Eye (tissue), 1 donor: ENCODE data around the gene FHOD3.
A peak's percentile ranks its signal among the peaks of the same experiment; 100 is the strongest.

ENCODE experiments used
- DNase-seq: peaks from one replicate; pipeline ENCODE4 v3.0.0-alpha.2; 2015

The FHOD3 gene

DNA sequence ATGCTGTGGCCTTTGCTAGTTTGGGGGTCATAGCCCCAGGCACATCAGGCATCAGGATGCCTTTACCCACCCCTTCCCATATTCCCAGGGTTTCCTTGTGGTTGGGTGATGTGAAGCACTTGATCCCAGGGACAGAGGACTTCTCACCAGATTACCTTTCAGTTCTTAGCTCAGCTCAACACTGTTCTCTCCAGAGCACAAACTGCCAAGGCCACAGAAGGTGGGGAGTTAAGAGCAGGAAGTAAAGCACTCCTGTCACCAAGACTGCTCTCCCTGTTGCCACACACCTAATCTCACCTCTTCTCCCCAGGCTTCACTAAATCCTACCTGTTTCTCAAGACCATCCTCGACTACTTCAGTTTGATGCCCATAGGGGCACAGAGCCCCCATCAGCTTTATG, 25.9 kb downstream of the FHOD3 start:
- no peak for DNase-seq

GRCh38 chr18:36325846-36326245, 28.3 kb downstream of the FHOD3 start:
- no peak for DNase-seq

GRCh38 chr18:36326771-36327170, 29.3 kb downstream of the FHOD3 start:
- no peak for DNase-seq

GRCh38 chr18:36327352-36328316, 30.1 kb downstream of the FHOD3 start:
- DNase-seq, result no peak

GRCh38 chr18:36328385-36328858, 30.9 kb downstream of the FHOD3 start:
- no peak for DNase-seq

DNA sequence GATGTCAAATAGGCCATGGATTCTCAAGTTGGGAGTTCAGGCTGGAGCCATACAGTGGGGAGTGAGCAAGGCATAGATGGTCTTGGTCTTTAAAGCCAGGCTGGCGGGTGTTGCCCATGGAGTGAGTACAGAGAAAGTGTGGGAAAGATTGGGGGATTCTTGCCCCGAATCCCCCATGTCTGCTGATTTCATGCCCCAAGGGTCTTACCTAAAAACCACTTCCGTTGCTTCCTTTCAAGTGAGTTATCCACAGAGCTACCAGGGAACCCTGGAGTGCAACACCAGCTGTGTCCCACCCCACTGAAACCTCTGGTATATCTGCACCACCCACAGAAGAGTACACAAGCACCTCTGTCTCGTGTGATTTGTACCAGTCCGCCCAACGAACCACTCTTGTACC, 31.4 kb downstream of the FHOD3 start:
- no peak for DNase-seq

DNA sequence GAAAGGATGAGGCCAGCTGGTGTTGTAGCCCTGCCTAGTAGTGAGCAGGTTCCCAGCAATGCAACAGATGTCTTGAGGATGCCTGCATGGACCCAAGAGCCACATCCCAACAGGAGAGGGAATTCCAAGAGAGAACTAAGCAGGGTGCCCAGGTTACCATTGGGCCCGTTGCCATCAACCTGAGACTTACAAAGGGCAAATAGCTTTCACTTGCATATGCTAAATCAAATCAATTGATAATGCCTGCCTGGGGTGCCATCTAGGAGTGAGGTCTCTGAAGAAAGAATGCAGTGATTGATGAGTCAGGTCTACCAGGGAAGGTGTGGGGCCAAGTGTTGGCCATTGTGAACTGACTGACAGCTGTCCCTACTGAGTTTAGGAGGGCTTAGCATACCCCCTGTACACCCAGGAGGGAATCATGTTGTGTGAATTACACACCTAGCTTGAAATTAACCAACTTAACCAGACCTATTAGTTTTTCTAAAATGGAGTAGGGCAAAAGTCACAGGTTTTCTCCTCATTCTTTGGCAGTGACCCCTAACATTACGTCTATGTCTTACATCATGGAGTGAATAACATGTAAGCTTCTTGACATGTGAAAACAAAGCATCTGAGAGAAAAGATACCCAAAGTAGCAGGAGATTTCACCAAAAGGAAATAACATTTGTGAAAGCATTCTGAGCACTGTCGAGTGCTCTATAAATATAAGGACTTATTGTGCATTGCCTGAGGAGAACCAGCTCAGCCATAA, 32.3 kb downstream of the FHOD3 start:
- no peak for DNase-seq

- DNase-seq, result no peak
Observed at GRCh38 chr18:36330435-36331052, 33.0 kb downstream of the FHOD3 start.

- DNase-seq, result no peak
Observed at GRCh38 chr18:36331521-36331971, 34.0 kb downstream of the FHOD3 start.

DNA sequence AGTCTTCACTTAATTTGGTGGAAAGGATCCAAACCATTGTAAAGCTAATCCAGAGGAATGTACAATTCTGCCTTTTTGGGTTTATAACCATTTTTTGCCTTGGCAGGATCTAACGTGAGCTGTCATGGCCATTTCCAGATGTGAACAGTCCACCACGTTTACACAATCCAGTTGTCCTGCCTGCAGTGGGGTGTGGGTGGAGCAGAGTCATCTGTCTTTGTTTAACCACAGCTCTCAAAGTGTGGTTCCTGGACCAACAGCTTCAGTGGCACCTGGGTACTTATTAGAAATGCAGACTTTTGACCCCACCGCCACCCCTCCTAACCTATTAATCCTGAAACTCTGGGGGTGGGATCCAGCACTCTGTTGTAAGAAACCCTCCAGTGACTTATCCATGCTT, 35.9 kb downstream of the FHOD3 start:
- peak; percentile 13 for DNase-seq

GRCh38 chr18:36334798-36335197, 37.3 kb downstream of the FHOD3 start:
- no peak for DNase-seq

- DNase-seq, result peak; percentile 12
Observed at GRCh38 chr18:36335476-36336279, 38.2 kb downstream of the FHOD3 start.

GRCh38 chr18:36337679-36338402, 40.3 kb downstream of the FHOD3 start:
- no peak for DNase-seq

DNA sequence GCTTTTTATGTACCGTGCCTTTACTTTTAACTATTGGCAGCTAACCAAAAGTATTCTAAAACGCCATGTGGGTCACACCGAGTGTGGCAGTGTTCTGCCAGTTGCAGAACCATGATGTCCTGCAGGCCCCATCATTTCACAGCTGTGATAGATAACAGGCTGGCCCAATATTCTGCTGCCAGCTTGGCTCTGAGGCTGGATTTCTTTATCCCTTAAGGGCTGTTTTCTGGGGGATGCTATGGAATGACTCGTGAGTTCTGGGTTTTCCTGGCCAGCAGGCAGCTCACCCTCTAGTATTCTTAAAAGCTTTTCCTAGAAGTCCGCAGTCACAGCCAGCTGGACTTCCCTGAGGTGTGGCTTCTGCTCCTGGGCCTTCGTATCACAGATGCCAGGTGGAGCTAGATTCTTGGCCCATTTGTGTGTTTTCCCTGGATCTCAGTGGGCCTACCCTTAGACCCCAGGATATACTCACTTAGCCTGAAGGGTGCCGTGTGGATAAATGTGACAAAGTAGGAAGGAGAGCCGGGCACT, 41.0 kb downstream of the FHOD3 start:
- no peak for DNase-seq

DNA sequence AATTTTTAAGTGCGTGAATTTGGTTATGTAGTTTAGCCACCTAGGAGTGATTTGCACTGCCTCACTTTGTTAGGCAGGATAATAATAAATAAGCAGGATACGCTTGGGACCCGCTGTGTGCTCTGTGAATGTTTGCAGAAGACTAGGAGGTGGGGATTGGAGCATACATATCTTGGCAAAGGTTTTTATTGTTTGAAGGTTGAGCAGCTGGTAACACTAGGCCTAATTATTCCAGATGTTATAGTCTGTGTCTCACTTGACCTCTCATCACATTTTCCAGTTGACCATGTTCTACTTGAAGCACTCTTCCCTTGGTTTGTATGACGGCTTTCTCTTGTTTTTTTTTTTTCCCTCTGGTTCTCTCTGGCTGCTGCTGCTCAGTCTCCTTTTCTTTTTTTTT, 42.7 kb downstream of the FHOD3 start:
- no peak for DNase-seq

DNA sequence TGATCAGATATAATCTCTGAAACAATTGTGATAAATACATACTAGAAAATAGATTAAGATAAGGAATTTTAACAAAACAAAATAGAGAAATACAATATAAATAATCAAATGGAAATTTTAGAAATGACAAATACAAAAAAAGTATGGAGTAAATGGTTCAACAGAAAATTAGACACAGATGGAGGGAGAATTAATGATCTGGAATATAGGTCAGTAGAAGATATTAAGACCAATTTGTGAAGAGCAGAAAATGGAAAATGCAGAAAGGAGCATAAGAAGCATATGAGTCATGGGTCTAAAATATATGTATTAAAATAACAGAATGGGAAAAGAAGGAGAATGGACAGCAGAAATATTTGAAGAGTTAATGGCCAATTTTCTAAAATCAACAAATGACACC, 44.4 kb downstream of the FHOD3 start:
- DNase-seq, result no peak

GRCh38 chr18:36348331-36348730, 50.8 kb downstream of the FHOD3 start:
- DNase-seq, result no peak

DNA sequence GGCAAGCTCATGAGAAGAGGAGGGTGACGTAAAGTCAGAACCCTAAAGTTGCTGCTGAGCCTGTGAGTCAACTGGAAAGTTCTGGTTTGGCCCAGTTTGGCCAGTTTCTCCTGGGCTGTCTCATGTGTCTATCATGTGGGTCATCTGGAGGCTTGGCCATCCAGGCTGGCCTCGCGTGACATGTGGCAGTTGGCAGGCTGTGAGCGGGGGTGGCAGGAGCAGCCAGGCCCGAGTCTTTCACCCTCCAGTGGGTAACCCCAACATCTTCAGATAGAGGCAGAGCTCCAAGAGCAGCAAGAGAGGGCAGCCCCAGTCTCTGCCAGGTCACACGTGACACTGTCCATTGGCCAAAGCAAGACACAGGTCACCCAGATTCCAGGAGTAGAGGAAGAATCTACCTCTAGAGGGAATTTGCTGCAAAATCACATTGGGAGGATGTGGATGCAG, 51.5 kb downstream of the FHOD3 start:
- no peak for DNase-seq

DNA sequence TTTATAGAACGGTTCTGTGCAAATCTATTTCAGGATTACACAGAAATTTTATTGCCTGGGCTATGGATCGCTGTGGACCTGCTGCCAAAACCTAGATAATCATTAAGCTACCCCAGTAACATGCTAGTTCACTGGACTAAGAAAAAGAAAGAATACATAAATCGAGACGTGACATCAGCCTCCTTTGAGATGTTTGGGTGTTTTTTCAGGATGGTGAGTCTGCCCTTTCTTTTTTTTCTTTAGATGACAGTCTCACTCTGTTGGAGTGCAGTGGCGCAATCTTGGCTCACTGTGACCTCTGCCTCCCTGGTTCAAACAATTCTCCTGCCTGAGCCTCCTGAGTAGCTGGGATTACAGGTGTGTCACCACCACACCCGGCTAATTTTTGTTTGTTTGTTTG, 52.0 kb downstream of the FHOD3 start:
- DNase-seq, result no peak

DNA sequence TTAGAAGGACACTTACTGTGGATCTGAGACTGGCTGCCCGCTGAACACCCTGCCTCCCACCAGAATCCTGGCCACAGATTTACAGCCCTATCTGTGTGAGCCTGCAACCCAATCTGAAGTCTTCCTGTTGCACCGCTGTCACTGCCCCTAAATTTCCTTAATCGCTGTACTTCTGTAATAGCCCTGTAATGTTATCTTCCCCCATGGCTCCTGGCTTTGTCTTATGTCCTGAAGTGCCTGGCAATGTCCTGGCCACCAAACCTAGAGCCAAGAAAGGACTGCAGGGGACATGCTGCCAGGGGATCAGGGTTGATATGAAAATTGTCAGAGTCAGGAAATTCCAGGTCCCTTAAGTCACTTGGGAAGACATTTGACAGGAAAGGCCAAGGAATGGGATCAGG, 52.7 kb downstream of the FHOD3 start:
- DNase-seq, result no peak

- DNase-seq, result no peak
Observed at GRCh38 chr18:36350839-36351469, 53.4 kb downstream of the FHOD3 start.
